Measurements from ENCODE around the gene GRB2. TPM values are rescaled to one million over a fixed set of nuclear protein-coding genes. Genes with fewer than 3 reads are reported as not detected.
"Not testable (repeated sequence)": the region's sequence is repeated elsewhere in the genome, so short reads cannot be mapped to it uniquely, and the experiment has no call there.

GRB2 gene
- 84.2 TPM for total RNA-seq
- long read RNA-seq, transcript GRB2-205 (5 exons, 3,182 nt) = minor isoform, 26 of 137 reads
- long read RNA-seq, transcript GRB2-202 (6 exons, 3,248 nt) = major isoform, 70 of 137 reads
- long read RNA-seq, partial matches to known transcripts = 8 of 137 reads
- long read RNA-seq, other reads (novel, unspliced or antisense) = 32 of 137 reads

DNA sequence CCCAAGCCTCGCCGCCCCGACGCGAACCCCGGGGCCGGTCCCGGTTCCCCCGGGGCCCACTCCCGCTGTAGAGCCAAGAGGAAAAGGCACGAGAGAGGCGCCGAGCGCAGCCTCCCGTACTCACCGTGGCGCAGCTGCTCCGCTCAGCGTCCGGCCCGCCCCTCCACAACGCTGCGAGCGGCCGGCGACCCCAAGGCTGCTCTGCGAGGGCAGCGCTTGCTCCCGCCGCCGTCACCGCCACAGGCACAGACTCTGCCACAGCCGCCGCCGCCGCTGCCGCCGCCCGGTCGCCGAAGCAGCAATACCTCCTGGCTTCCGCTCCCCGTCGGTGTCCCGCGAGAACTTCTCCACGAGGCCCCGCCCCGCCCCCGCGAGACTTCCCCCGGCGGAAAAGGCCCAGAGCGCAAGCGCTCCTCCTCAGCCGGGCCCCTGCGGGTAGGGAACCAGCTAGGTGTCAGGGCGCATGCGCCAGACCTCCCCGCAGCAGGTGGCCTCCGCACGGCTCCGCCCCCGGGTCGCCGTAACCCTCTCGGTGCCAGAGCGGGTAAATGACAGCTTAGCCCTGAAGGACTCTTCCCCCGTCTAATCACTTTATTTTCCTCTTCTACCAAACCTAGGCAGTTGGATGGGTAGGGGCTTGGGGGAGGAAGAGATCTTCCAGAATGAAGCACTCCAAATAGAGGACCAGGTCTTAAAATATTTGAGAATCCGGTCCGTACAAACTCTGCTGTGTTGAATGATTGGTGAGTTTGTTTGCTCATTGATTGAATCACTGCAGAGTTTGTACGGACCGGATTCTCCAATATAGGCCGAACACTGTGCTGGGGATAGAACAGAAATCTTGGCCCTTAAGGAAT lies at the start of gene GRB2:
TSS of gene GRB2 (minus strand) at position 314 of the 857 bp plus-strand sequence. CDS start 12,050 bp downstream, outside the sequence.
- DNase-seq (peak; percentile 100), ATAC-seq (peak; percentile 97)
- intact Hi-C loops (cut with micrococcal nuclease) = no loop called here

DNA sequence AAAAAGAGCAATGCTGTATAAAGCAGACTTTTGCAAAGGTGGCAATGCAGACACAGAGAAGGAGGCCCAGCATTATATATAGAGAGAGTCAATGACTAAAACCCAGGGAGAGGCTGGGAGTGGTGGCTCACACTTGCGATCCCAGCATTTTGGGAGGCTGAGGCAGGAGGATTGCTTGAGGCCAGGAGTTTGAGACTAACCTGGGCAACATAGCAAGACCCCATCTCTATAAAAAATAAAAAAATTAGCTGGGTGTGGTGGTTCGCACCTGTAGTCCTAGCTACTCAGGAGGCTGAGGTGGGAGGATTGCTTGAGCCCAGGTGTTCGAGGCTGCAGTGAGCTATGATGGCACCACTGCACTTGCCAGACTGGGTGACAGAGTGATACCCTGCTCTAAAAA lies 49.2 kb upstream of the GRB2 start:
- intact Hi-C loops (cut with micrococcal nuclease); ATAC-seq; DNase-seq: not testable (repeated sequence)

- DNase-seq (no peak), ATAC-seq (no peak)
- intact Hi-C loops (cut with micrococcal nuclease) = no loop called here
These were observed 48.7 kb upstream of the GRB2 start for GRCh38 chr17:75454193-75454592.

DNA sequence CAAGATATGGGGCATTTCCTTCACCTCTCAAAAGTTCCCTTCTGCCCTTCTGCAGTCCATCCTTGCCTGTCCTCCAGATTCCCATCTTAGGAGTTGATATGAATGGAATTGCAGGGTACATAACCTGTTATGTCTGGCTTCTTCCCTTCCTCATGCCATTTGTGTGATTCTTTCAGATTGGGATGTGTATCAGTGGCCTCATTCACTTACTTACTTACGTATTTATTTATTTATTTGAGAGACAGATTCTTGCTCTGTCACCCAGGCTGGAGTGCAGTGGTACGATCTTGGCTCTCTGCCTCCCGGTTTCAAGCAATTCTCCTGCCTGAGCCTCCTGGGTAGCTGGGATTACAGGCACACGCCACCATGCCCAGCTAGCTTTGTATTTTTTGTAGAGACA lies 44.8 kb upstream of the GRB2 start:
- intact Hi-C loops (cut with micrococcal nuclease) = no loop called here

GRCh38 chr17:75447951-75448856 lies 42.7 kb upstream of the GRB2 start:
- DNase-seq = no peak
- intact Hi-C loops (cut with micrococcal nuclease) = no loop called here
- no peak for ATAC-seq

More for the DNA sequence above, 44.8 kb upstream of the GRB2 start:
- ATAC-seq = no peak
- DNase-seq = no peak

GRCh38 chr17:75445896-75446295 lies 40.4 kb upstream of the GRB2 start:
- ATAC-seq; intact Hi-C loops (cut with micrococcal nuclease); DNase-seq: not testable (repeated sequence)

- DNase-seq (no peak), ATAC-seq (no peak)
- intact Hi-C loops (cut with micrococcal nuclease) = no loop called here
These were observed 39.8 kb upstream of the GRB2 start for GRCh38 chr17:75445296-75445695.

GRCh38 chr17:75442168-75443103 lies 37.0 kb upstream of the GRB2 start:
- intact Hi-C loops (cut with micrococcal nuclease) = no loop called here
- no peak for DNase-seq
- peak; percentile 17 for ATAC-seq

GRCh38 chr17:75440738-75441448 lies 35.4 kb upstream of the GRB2 start:
- intact Hi-C loops (cut with micrococcal nuclease) = no loop called here
- ATAC-seq (peak; percentile 60), DNase-seq (no peak)

GRCh38 chr17:75439287-75439686 lies 33.8 kb upstream of the GRB2 start:
- intact Hi-C loops (cut with micrococcal nuclease) = no loop called here
- DNase-seq (no peak), ATAC-seq (no peak)

GRCh38 chr17:75437404-75437803 lies 31.9 kb upstream of the GRB2 start:
- intact Hi-C loops (cut with micrococcal nuclease) = not testable (repeated sequence)

GRCh38 chr17:75434433-75434832 lies 29.0 kb upstream of the GRB2 start:
- ATAC-seq; DNase-seq; intact Hi-C loops (cut with micrococcal nuclease): not testable (repeated sequence)

More at GRCh38 chr17:75437404-75437803, 31.9 kb upstream of the GRB2 start:
- ATAC-seq, DNase-seq: not testable (repeated sequence)

GRCh38 chr17:75433218-75433783 lies 27.8 kb upstream of the GRB2 start:
- intact Hi-C loops (cut with micrococcal nuclease) = no loop called here

DNA sequence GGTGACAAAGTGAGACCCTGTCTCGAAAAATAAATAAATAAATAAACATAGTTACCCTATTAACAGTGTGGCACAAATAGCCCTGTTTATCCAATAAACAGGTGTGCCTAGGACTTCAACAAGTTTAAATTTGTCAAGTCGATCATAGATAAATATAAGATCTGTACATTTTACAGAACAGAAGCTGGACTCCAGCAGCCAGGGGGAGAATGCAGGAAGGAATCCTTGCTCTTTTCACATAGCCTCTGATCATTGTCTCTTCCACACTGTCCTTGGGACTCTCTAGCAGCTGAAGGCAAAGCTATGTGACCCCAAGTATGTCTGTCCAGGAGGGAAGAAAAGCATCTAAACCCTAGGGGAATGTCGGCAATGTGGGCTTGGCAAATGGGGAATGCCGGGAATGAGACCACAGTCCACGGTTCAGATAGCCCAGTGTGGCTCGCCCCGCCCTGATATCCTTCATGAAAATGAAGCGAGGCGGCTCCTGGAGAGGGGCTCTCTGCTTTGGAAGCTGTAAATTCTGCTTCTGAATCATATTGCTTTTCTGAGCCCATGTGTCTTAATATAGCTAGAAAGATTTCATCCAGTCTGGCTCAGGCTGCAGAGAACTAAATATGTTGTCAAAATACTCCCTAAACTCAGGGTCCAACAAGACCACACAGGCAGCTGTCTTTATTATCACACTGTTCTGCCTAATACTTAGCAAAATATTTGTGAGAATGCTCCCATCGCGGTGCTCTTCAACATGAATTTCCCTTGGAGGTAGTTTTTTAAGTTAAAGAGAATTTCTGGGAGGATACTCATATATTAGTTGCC lies 24.9 kb upstream of the GRB2 start:
- DNase-seq (no peak), ATAC-seq (no peak)
- intact Hi-C loops (cut with micrococcal nuclease) = no loop called here

More at GRCh38 chr17:75433218-75433783, 27.8 kb upstream of the GRB2 start:
- no peak for ATAC-seq
- no peak for DNase-seq

DNA sequence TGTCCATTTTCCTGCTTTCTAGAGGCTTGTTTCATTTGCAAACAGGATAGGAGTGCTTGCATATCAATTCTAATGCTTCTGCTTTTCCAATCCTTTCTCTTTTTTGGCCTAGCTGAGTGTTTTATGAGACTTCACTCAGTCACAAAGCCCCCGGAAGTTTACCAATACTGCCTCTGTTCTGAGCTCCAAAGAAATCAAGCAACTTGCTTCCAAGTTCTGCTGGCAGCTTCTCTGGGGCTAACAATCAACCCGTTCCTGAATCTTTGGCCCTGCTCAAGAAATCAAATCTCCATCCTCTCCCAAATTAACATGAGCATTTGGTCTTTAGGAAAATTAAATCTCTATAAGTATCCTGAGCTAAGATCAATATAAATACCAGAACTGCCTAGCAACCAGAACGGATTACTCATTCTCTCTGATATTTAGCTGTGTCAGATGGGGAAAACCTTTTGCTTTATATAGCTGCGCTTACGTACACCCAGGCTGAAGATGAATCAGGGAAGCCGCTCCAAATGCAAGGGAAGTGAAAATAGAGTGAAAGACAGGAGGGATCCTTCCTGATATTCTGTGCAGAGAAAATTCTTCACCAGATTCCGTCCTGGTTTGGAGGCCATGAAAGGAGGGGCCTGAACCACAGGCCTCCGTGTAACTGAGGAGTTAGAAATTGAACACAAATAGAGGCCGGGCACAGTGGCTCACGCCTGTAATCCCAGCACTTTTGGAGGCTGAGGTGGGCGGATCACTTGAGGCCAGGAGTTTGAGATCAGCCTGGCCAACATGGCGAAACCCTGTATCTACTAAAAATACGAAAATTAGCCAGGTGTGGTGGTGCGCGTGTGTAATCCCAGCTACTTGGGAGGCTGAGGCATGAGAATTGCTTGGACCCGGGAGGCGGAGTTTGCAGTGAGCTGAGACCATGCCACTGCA lies 23.3 kb upstream of the GRB2 start:
- DNase-seq = no peak
- intact Hi-C loops (cut with micrococcal nuclease) = loop anchor here (10.0 kb wide), 1 partner anchor 86 kb away; the partner anchor contains the start of genes CASKIN2 and TSEN54
- no peak for ATAC-seq
